GM04504 (cell line): ENCODE results near the gene NTF4.
"Not testable (repeated sequence)": the region's sequence is repeated elsewhere in the genome, so short reads cannot be mapped to it uniquely, and the experiment has no call there.

ENCODE experiments used
- DNase-seq: peaks from one replicate; pipeline ENCODE4 v3.0.0-alpha.2; 2012; ENCODE audit warnings: low read depth

NTF4 gene

GRCh38 chr19:49020931-49021895 lies 43.4 kb downstream of the NTF4 start:
- no peak for DNase-seq

- no peak for DNase-seq
These were observed 44.3 kb downstream of the NTF4 start for GRCh38 chr19:49020342-49020741.

- DNase-seq = no peak
These were observed 45.2 kb downstream of the NTF4 start for GRCh38 chr19:49019242-49019932.

DNA sequence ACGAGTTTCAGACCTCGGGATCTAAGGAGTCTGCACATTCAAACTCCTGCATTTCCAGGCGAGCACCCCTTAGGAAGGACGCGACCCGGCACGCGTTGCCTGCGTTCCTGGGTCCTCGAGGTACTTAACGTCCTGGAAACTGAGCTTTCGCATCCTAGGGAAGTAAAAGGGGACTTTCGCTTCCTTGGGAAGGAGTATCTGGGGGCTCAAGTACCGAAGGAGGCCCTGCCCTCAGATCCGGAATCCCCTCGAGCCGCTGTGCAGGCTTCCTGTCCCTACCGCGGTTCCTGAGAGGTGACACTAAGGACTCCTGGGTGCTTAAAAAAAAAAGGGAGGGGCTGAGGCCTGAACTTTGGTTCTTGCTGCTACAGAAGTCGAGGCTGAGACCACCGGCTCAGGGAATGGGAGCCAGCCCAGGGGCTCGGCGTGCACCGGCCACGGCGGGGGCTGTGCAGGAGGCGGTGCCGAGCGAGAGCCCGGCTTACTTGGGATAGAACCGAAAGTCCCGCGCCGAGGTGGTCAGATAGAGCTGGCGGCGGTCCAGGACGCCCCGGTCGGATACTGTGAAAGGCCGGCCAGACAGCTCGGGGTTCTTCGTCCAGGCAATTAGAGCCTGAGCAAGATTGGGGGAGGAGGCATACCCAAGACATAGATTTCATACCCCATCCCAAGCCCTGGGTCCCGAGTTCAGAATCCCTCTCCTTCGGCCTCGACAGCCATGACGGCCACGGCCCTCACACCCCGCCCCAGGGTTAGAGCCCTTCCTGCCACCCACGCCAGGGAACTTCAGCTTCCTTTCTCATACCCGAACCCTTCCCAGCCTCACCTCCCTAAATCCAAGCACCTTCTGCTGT lies 46.0 kb downstream of the NTF4 start:
- DNase-seq = not testable (repeated sequence)

GRCh38 chr19:49017666-49018351 lies 46.8 kb downstream of the NTF4 start:
- no peak for DNase-seq

DNA sequence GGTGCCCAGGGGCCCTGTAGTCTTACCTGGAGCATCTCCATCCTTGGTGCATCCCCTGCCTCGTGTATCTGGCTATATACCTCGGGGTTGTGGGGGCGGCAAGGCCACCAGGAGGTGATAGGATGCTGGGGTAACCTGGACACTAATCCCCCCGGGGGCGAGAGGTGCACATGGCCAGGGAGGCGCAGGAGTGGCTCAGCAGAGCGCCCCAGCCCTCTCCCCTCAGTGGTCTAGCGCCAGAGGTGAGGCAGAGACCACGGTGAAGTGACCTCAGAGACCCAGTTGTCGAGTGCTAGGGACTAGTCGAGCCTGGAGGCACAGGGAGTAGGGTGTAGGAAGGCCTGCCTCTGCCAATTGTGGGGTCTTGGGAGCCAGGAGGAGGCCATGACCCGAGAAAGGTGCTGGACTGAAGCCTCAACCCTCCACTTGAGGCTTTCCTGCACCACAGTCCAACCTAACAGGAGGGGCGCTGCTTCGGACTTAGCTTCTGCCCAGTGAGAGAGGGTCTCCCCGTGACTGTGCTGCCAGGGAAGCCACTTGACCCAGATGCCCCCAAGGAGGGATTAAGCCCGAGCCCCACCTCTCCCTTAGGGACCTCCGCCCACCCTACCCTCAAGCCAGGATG lies 47.5 kb downstream of the NTF4 start, which contains the start of gene LHB:
TSS of gene LHB (minus strand) at position 51 of the 625 bp plus-strand sequence. CDS start at position 41, 10 bp downstream.
- DNase-seq = no peak

DNA sequence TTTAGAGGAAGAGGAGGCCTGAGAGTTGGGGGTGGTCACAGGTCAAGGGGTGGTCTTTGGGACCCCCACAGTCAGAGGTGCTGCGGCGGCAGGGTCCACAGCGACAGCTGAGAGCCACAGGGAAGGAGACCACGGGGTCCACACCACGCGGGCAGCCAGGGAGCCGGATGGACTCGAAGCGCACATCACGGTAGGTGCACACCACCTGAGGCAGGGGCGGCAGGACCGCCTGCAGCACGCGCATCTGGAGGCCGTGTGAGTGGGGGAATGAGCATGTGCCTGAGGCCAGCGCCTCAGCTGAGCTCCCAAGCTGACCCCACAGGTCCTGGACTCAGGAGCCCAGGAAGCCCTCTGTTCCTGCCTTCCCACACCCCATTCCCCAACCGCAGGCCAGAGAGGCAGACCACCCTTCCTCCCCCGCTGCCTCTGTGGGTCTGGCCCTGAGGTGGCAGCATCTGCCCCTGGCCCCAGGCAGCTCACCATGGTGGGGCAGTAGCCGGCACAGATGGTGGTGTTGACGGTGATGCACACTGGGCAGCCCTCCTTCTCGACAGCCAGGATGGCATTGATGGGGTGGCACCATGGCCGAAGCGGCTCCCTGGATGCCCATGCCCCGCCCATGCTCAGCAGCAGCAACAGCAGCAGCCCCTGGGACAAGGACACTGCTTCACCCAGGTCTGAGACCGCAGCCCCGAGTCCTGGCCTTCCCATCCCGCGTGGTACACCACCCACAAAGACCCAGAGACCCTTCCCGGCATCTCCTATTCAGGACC lies 48.4 kb downstream of the NTF4 start:
- no peak for DNase-seq

- no peak for DNase-seq
These were observed 49.8 kb downstream of the NTF4 start for GRCh38 chr19:49014870-49015255.

- no peak for DNase-seq
These were observed 50.3 kb downstream of the NTF4 start for GRCh38 chr19:49014123-49014869.

GRCh38 chr19:49011194-49011593 lies 53.4 kb downstream of the NTF4 start:
- no peak for DNase-seq
